Measurements from ENCODE around the gene PRPF38B.

GRCh38 chr1:108728327-108728923 is 36.3 kb downstream of the PRPF38B start:
- TF ChIP-seq CTCF (IDR thresholded peaks at IDR 0.05; ENCODE audit: control extremely low read depth in 1 of 3, insufficient read depth in 1 of 3, low read depth in 1 of 3, low read length in 3 of 3) (no peak), SP1 (IDR thresholded peaks at IDR 0.05; ENCODE audit: low read depth, low read length) (no peak), RAD21 (IDR thresholded peaks at IDR 0.05 in 1 of 2, conservative IDR thresholded peaks at IDR 0.05 in 1 of 2; ENCODE audit: low read depth in 2 of 2, low read length in 2 of 2) (no peak), POLR2A (IDR thresholded peaks at IDR 0.05; ENCODE audit: control extremely low read depth in 1 of 2, low read depth in 2 of 2, low read length in 2 of 2) (no peak), CEBPB (IDR thresholded peaks at IDR 0.05; ENCODE audit: low read depth, low read length) (no peak), CHD1 (IDR thresholded peaks at IDR 0.05; ENCODE audit: low read depth, low read length) (no peak), YY1 (IDR thresholded peaks at IDR 0.05; ENCODE audit: low read depth, low read length) (no peak), BRCA1 (IDR thresholded peaks at IDR 0.05; ENCODE audit: low read depth, low read length) (no peak), SIN3A (conservative IDR thresholded peaks at IDR 0.05 in 1 of 2, IDR thresholded peaks at IDR 0.05 in 1 of 2; ENCODE audit: low read depth in 1 of 2, low read length in 2 of 2) (no peak)

Measured in H1 (cell line).